ENCODE data around the gene CHRDL2.

DNA sequence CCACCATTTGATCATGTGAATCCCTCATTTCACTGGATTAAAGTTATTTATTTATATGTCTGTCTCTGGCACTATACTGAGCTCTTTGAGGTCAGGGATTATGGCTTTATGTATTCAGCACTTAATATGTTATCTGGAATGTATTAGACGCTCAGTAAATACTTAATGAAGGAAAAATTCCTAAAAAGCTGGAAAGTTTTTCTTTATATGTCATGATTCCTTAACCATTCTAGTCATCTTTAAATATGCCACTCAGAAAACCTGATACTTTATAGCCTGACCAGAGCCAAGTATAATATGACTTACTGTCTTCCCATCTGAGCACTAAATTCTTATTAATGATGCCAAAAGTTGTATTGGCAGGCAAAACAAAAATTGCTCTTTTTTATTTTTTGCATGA is 44.5 kb upstream of the CHRDL2 start:
- TF ChIP-seq CTCF (IDR thresholded peaks at IDR 0.05) (no peak), POLR2A (IDR thresholded peaks at IDR 0.05) (no peak)
